IMR-90 (cell line): ENCODE results near the gene DENND1A. TPM values are rescaled to one million over a fixed set of nuclear protein-coding genes. Genes with fewer than 3 reads are reported as not detected.
"Not testable (repeated sequence)": the region's sequence is repeated elsewhere in the genome, so short reads cannot be mapped to it uniquely, and the experiment has no call there.

Experiments used
- ATAC-seq: fragments of 200-7000 bp; cut with Tn5 transposase; 2 replicates; pipeline ENCODE4 v1.9.1; 2020; ENCODE audit warnings: low read depth, mild to moderate bottlenecking, moderate library complexity
- BruUV-seq: library from RNA; stranded (reverse); fragments of 400-500 nt; replicated peaks from 2 replicates; lab custom pipeline; 2021; lab: Mats Ljungman, UMichigan
- CTCF ChIA-PET: fragments of 300-600 bp; formaldehyde crosslinking; extraction: SDS; loops from one replicate; lab custom pipeline; 2021; ENCODE audit warnings: antibody characterized with exemption; lab: Yijun Ruan, JAX
- POLR2A ChIA-PET: fragments of 300-600 bp; sonication (Branson Sonifier 250); formaldehyde crosslinking; loops from one replicate; lab custom pipeline; 2022; ENCODE audit warnings: antibody characterized with exemption; ENCODE audit not compliant: unreplicated experiment; lab: Charles Lee
- DNase-seq: peaks from one replicate; pipeline ENCODE4 v3.0.0; 2013
- H2AFZ ChIP-seq: replicated peaks from 2 replicates; pipeline ENCODE3; 2013; ENCODE audit warnings: low read length, mild to moderate bottlenecking; ENCODE audit not compliant: poor library complexity
- H2AK5ac ChIP-seq: 2 replicates; pipeline ENCODE4 v1.6.1; 2013; ENCODE audit warnings: low read depth, low read length, inconsistent platforms
- H2AK9ac ChIP-seq: replicated peaks from 2 replicates; pipeline ENCODE3; 2013; ENCODE audit warnings: mild to moderate bottlenecking, low read depth, low read length, moderate library complexity; ENCODE audit not compliant: poor library complexity
- H2BK120ac ChIP-seq: 2 replicates; pipeline ENCODE4 v1.6.1; 2013; ENCODE audit warnings: low read depth, low read length, inconsistent platforms
- H2BK15ac ChIP-seq: 3 replicates; pipeline ENCODE4 v1.6.1; 2013; ENCODE audit warnings: low read depth, low read length, inconsistent platforms
- H2BK20ac ChIP-seq: 2 replicates; pipeline ENCODE4 v1.6.1; 2013; ENCODE audit warnings: low read depth, mild to moderate bottlenecking, inconsistent platforms, low read length, moderate library complexity
- H2BK5ac ChIP-seq: 2 replicates; pipeline ENCODE4 v1.6.1; 2013; ENCODE audit warnings: mild to moderate bottlenecking, low read depth, low read length, inconsistent platforms; ENCODE audit not compliant: poor library complexity, severe bottlenecking
- H3K14ac ChIP-seq: replicated peaks from 2 replicates; pipeline ENCODE4 v1.6.1; 2013; ENCODE audit warnings: low read depth, low read length, inconsistent platforms
- H3K18ac ChIP-seq: 2 replicates; pipeline ENCODE4 v1.6.1; 2013; ENCODE audit warnings: low read depth, low read length, control low read depth
- H3K23ac ChIP-seq: 2 replicates; pipeline ENCODE4 v1.6.1; 2013; ENCODE audit warnings: low read depth, low read length, inconsistent platforms
- H3K27ac ChIP-seq: 2 replicates; pipeline ENCODE4 v1.5.1; 2013; ENCODE audit warnings: mild to moderate bottlenecking, control low read depth, low read length; ENCODE audit not compliant: insufficient read depth
- H3K27me3 ChIP-seq: 2 replicates; pipeline ENCODE4 v1.6.1; 2013; ENCODE audit warnings: low read length; ENCODE audit not compliant: control insufficient read depth, insufficient read depth
- H3K36me3 ChIP-seq: 2 replicates; pipeline ENCODE4 v1.6.1; 2013; ENCODE audit warnings: low read length, mixed read lengths; ENCODE audit not compliant: control insufficient read depth, insufficient read depth
- H3K4ac ChIP-seq: 2 replicates; pipeline ENCODE4 v1.6.1; 2013; ENCODE audit warnings: low read depth, low read length, inconsistent platforms
- H3K4me1 ChIP-seq: 2 replicates; pipeline ENCODE4 v1.6.1; 2013; ENCODE audit warnings: low read length, mixed read lengths; ENCODE audit not compliant: control insufficient read depth, insufficient read depth
- H3K4me2 ChIP-seq: 2 replicates; pipeline ENCODE4 v1.6.1; 2013; ENCODE audit warnings: low read depth, mild to moderate bottlenecking, control low read depth, low read length, moderate library complexity
- H3K4me3 ChIP-seq: 2 replicates; pipeline ENCODE4 v1.5.1; 2013; ENCODE audit warnings: low read depth, mild to moderate bottlenecking, control low read depth, low read length, moderate library complexity; ENCODE audit not compliant: insufficient read depth
- H3K56ac ChIP-seq: 2 replicates; pipeline ENCODE4 v1.6.1; 2013; ENCODE audit warnings: low read length, inconsistent platforms; ENCODE audit not compliant: insufficient read depth; ENCODE audit errors: extremely low read depth
- H3K79me1 ChIP-seq, 2 experiments: 2 replicates each; pipeline ENCODE4 v1.6.1; 2013; ENCODE audit warnings: low read length in 2 of 2, inconsistent platforms in 1 of 2, low read depth in 1 of 2
- H3K9ac ChIP-seq: 2 replicates; pipeline ENCODE4 v1.6.1; 2013; ENCODE audit warnings: low read depth, low read length, control low read depth
- H3K9me1 ChIP-seq: 2 replicates; pipeline ENCODE4 v1.6.1; 2013; ENCODE audit warnings: low read length, inconsistent platforms; ENCODE audit not compliant: insufficient read depth
- H3K9me3 ChIP-seq: 2 replicates; pipeline ENCODE4 v1.6.1; 2013; ENCODE audit warnings: low read length; ENCODE audit not compliant: control insufficient read depth, insufficient read depth
- H4K20me1 ChIP-seq: 2 replicates; pipeline ENCODE4 v1.6.1; 2013; ENCODE audit warnings: low read length, inconsistent platforms; ENCODE audit not compliant: insufficient read depth
- H4K5ac ChIP-seq: 2 replicates; pipeline ENCODE4 v1.6.1; 2013; ENCODE audit warnings: mild to moderate bottlenecking, low read depth, low read length, control low read depth
- H4K8ac ChIP-seq, 2 experiments: 2 replicates each; pipeline ENCODE4 v1.6.1; 2013; ENCODE audit warnings: low read depth in 2 of 2, low read length in 2 of 2, control low read depth in 1 of 2, inconsistent platforms in 1 of 2
- H4K91ac ChIP-seq: 2 replicates; pipeline ENCODE4 v1.6.1; 2013; ENCODE audit warnings: low read depth, low read length, inconsistent platforms; ENCODE audit not compliant: insufficient read depth
- WGBS, 2 experiments: methylation state at CpG; one replicate each; pipeline versions ENCODE4 v1.1.5 to v1.1.7; 2013; ENCODE audit warnings: missing lambda C conversion rate in 2 of 2; ENCODE audit not compliant: insufficient read length in 1 of 2; ENCODE audit errors: extremely low coverage in 2 of 2; 5-methylcytosine and 5-hydroxymethylcytosine counted together
- dilution Hi-C: fragments of 300-500 bp; cut with HindIII; formaldehyde crosslinking; loops from one replicate; pipeline ENCODE4 v1.14.3; 2018; ENCODE audit warnings: low sequenced_read_pairs; ENCODE audit not compliant: unreplicated experiment
- in situ Hi-C: fragments of 300-500 bp; cut with MboI; formaldehyde crosslinking; loops from 3 replicates; pipeline ENCODE4 v1.14.3; 2019; ENCODE audit warnings: low sequenced_read_pairs, inconsistent platforms, mixed read lengths
- intact Hi-C: fragments of 100-400 bp; cut with micrococcal nuclease; formaldehyde crosslinking; loops from 2 replicates; pipeline ENCODE4 v1.10.0; 2022
- polyA plus RNA-seq, 3 experiments: library from polyadenylated mRNA; depleted of rRNA; stranded (reverse); fragments of >200 nt; gene quantifications; 2 replicates each; pipeline ENCODE4 v1.2.3, GENCODE V29; 2012; ENCODE audit warnings: low replicate concordance in 1 of 3
- total RNA-seq: library from RNA; depleted of rRNA; stranded (reverse); fragments of >200 nt; gene quantifications from 2 replicates; pipeline ENCODE4 v1.2.3, GENCODE V29; 2012

DENND1A gene
- total and polyA plus RNA-seq, 2 of the 4 experiments (the other 2 are of a cell fraction), result 21.4 to 27.6 TPM

- H4K20me1 ChIP-seq, POLR2A ChIA-PET, BruUV-seq: not testable (repeated sequence)
These were observed 44.1 kb downstream of the DENND1A start for GRCh38 chr9:123885834-123886233.

More at GRCh38 chr9:123885834-123886233, 44.1 kb downstream of the DENND1A start:
- WGBS, 2 experiments, result 80% methylated on average over 1 of the region's 6 CpGs; no CpG with 5 or more reads in 1 of the 2 experiments
- H4K5ac ChIP-seq, H2AK5ac ChIP-seq, H3K23ac ChIP-seq, H4K8ac ChIP-seq, H3K36me3 ChIP-seq, H3K9me1 ChIP-seq, H3K4ac ChIP-seq, H3K56ac ChIP-seq, dilution Hi-C loops, ATAC-seq, DNase-seq, H2BK120ac ChIP-seq, in situ Hi-C loops, H3K9ac ChIP-seq, H2BK20ac ChIP-seq, H3K4me3 ChIP-seq, H3K4me2 ChIP-seq, H3K18ac ChIP-seq, H3K27me3 ChIP-seq, CTCF ChIA-PET, H3K27ac ChIP-seq, H3K14ac ChIP-seq, H3K4me1 ChIP-seq, H2AFZ ChIP-seq, intact Hi-C loops, H2AK9ac ChIP-seq, H2BK15ac ChIP-seq, H4K91ac ChIP-seq, H3K9me3 ChIP-seq, H2BK5ac ChIP-seq: not testable (repeated sequence)
- peaks cover 16 to 22% of the 10 kb centered on the region in 2 experiments; a peak in 3 of 4 replicates for H3K79me1 ChIP-seq
